Panc1 (cell line): Measurements from ENCODE around the gene SLC26A4. TPM values are rescaled to one million over a fixed set of nuclear protein-coding genes. Genes with fewer than 3 reads are reported as not detected.

Experiments used
- ATAC-seq: fragments of 200-7000 bp; cut with Tn5 transposase; 2 replicates; pipeline ENCODE4 v1.9.1; 2020; ENCODE audit warnings: mild to moderate bottlenecking, moderate library complexity
- BruUV-seq: library from RNA; stranded (reverse); fragments of 400-500 nt; replicated peaks from 2 replicates; lab custom pipeline; 2021; lab: Mats Ljungman, UMichigan
- CTCF ChIA-PET: fragments of 300-600 bp; sonication (Branson Sonifier 250); formaldehyde crosslinking; loops from one replicate; lab custom pipeline; 2022; ENCODE audit warnings: antibody characterized with exemption; lab: Charles Lee
- POLR2A ChIA-PET: fragments of 300-600 bp; sonication (Branson Sonifier 250); formaldehyde crosslinking; loops from one replicate; lab custom pipeline; 2022; ENCODE audit warnings: antibody characterized with exemption; lab: Charles Lee
- DNase-seq: peaks from one replicate; pipeline ENCODE4 v3.0.0-alpha.2; 2010; ENCODE audit warnings: low read depth, low spot score
- H3K27ac ChIP-seq: 2 replicates; pipeline ENCODE4 v1.5.1; 2011; ENCODE audit warnings: mild to moderate bottlenecking, low read length, inconsistent platforms
- H3K27me3 ChIP-seq: fragments of 200-500 bp; sonication (Bioruptor generic); 2 replicates; pipeline ENCODE4 v1.6.0; 2014; ENCODE audit warnings: low read length, inconsistent platforms; ENCODE audit not compliant: control insufficient read depth, insufficient read depth
- H3K36me3 ChIP-seq: fragments of 200-500 bp; sonication (Bioruptor generic); 2 replicates; pipeline ENCODE4 v1.5.1; 2014; ENCODE audit warnings: inconsistent platforms, mild to moderate bottlenecking, low read length, moderate library complexity; ENCODE audit not compliant: control insufficient read depth, insufficient read depth
- H3K4me1 ChIP-seq: 2 replicates; pipeline ENCODE4 v1.5.1; 2011; ENCODE audit warnings: inconsistent platforms, mild to moderate bottlenecking, low read length, moderate library complexity; ENCODE audit not compliant: control insufficient read depth, insufficient read depth
- H3K4me3 ChIP-seq, 2 experiments: 2 replicates each; pipeline ENCODE4 v1.5.1; 2011 to 2012; ENCODE audit warnings: low read depth in 2 of 2, low read length in 2 of 2, mild to moderate bottlenecking in 2 of 2, inconsistent platforms in 1 of 2, moderate library complexity in 1 of 2
- H3K9me3 ChIP-seq: fragments of 200-500 bp; sonication (Bioruptor generic); 2 replicates; pipeline ENCODE4 v1.5.1; 2014; ENCODE audit warnings: low read depth, mild to moderate bottlenecking, inconsistent platforms, low read length, moderate library complexity; ENCODE audit not compliant: control insufficient read depth, insufficient read depth
- POLR2AphosphoS5 ChIP-seq: IDR thresholded peaks from 2 replicates; pipeline ENCODE4 v1.6.1; 2012; ENCODE audit warnings: mild to moderate bottlenecking, low read depth, low read length, moderate library complexity
- REST ChIP-seq, 2 experiments: IDR thresholded peaks; 2 replicates each; pipeline ENCODE4 v1.6.1; 2011 to 2012; ENCODE audit warnings: low read depth in 2 of 2, control low read depth in 1 of 2, low read length in 1 of 2, mild to moderate bottlenecking in 1 of 2, moderate library complexity in 1 of 2; ENCODE audit not compliant: insufficient read depth in 1 of 2
- SIN3A ChIP-seq: IDR thresholded peaks from 2 replicates; pipeline ENCODE4 v1.6.1; 2012; ENCODE audit warnings: low read depth, mild to moderate bottlenecking, low read length, moderate library complexity, borderline replicate concordance; ENCODE audit not compliant: insufficient read depth
- TCF7L2 ChIP-seq: IDR thresholded peaks from 2 replicates; pipeline ENCODE4 v1.6.1; 2011; ENCODE audit warnings: mild to moderate bottlenecking, low read depth, low read length, inconsistent platforms
- in situ Hi-C: cut with HindIII; loops from 2 replicates; pipeline ENCODE4 v1.10.0; 2016; ENCODE audit warnings: low sequenced_read_pairs, low pct_unique_long_range_greater_than_20kb
- intact Hi-C: fragments of 100-400 bp; cut with micrococcal nuclease; formaldehyde crosslinking; loops from one replicate; pipeline ENCODE4 v1.10.0; 2022; ENCODE audit not compliant: unreplicated experiment
- total RNA-seq: library from RNA; stranded (reverse); gene quantifications from one replicate; pipeline ENCODE4 v1.2.1, GENCODE V29; 2021; ENCODE audit not compliant: unreplicated experiment
- TF ChIP-seq, protein P1 (sequence below): fragments of 450-650 bp; IDR thresholded peaks from 2 replicates; pipeline ENCODE4 v1.5.1; 2017; ENCODE audit warnings: mild to moderate bottlenecking

SLC26A4 gene
- total RNA-seq, 1 experiment from 2014 or later = 0.05 TPM

GRCh38 chr7:107712025-107712424 is 51.4 kb downstream of the SLC26A4 start:
- in situ Hi-C loops (no loop called here), intact Hi-C loops (no loop called here)
- ChIA-PET CTCF (no interaction called here), POLR2A (no interaction called here)
- TF ChIP-seq POLR2AphosphoS5 (no peak), TCF7L2 (no peak), REST (IDR thresholded peaks at IDR 0.05; ENCODE audit: insufficient read depth in 1 of 2, low read depth in 2 of 2, low read length in 1 of 2) (no peak), SIN3A (no peak)
- TF ChIP-seq, protein P1, sequence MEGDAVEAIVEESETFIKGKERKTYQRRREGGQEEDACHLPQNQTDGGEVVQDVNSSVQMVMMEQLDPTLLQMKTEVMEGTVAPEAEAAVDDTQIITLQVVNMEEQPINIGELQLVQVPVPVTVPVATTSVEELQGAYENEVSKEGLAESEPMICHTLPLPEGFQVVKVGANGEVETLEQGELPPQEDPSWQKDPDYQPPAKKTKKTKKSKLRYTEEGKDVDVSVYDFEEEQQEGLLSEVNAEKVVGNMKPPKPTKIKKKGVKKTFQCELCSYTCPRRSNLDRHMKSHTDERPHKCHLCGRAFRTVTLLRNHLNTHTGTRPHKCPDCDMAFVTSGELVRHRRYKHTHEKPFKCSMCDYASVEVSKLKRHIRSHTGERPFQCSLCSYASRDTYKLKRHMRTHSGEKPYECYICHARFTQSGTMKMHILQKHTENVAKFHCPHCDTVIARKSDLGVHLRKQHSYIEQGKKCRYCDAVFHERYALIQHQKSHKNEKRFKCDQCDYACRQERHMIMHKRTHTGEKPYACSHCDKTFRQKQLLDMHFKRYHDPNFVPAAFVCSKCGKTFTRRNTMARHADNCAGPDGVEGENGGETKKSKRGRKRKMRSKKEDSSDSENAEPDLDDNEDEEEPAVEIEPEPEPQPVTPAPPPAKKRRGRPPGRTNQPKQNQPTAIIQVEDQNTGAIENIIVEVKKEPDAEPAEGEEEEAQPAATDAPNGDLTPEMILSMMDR = no peak
- Histone ChIP-seq H3K9me3 (no peaks in the 10 kb centered on the region), H3K27me3 (peaks cover 5% of the 10 kb centered on the region; the same call in 1 of the 2 replicates), H3K4me1 (no peaks in the 10 kb centered on the region), H3K27ac (no peak overlapping the region), H3K36me3 (no peaks in the 10 kb centered on the region), H3K4me3 (no peak overlapping the region)
- DNase-seq (no peak), ATAC-seq (no peak)
- no TSS peak for BruUV-seq

DNA sequence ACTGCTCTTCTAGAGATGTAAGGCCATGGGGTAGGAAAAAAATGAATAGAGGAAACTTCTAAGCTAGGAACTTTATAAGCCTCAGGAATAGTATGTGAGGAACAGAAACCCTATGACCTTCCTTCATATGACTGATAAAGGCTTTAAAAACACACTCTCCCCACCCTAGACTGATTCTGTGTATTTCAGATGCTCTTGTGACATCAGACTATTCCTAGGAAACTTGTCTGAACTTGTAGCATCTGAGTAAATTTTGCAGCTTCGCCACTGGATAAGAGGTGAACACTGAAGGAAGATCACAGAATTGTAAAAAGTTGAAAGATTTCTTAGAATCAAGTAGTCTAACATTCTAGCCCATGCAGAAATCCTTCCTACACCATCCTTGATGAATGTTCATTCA is 52.3 kb downstream of the SLC26A4 start:
- Histone ChIP-seq H3K27ac (no peak overlapping the region), H3K36me3 (no peaks in the 10 kb centered on the region), H3K4me1 (no peaks in the 10 kb centered on the region), H3K27me3 (peaks cover 5% of the 10 kb centered on the region; the same call in 1 of the 2 replicates), H3K4me3 (no peak overlapping the region), H3K9me3 (no peaks in the 10 kb centered on the region)
- ATAC-seq (no peak), DNase-seq (no peak)
- ChIA-PET CTCF (no interaction called here), POLR2A (no interaction called here)
- intact Hi-C loops (no loop called here), in situ Hi-C loops (no loop called here)
- BruUV-seq = no TSS peak
- TF ChIP-seq SIN3A (no peak), REST (IDR thresholded peaks at IDR 0.05; ENCODE audit: insufficient read depth in 1 of 2, low read depth in 2 of 2, low read length in 1 of 2) (no peak), POLR2AphosphoS5 (no peak), TCF7L2 (no peak)
- TF ChIP-seq, protein P1 = no peak
